PC-3 (cell line): ENCODE results near the gene GMPR. TPM values are rescaled to one million over a fixed set of nuclear protein-coding genes. Genes with fewer than 3 reads are reported as not detected.

Source experiments
- ATAC-seq: fragments of 200-7000 bp; cut with Tn5 transposase; 2 replicates; pipeline ENCODE4 v1.9.1; 2020; ENCODE audit warnings: mild to moderate bottlenecking, moderate library complexity
- BruUV-seq: library from RNA; stranded (reverse); fragments of 400-500 nt; replicated peaks from 2 replicates; lab custom pipeline; 2021; lab: Mats Ljungman, UMichigan
- CTCF ChIA-PET: fragments of 300-600 bp; sonication (Branson Sonifier 250); formaldehyde crosslinking; loops from one replicate; lab custom pipeline; 2022; ENCODE audit warnings: antibody characterized with exemption; lab: Charles Lee
- POLR2A ChIA-PET: fragments of 300-600 bp; sonication (Branson Sonifier 250); formaldehyde crosslinking; loops from one replicate; lab custom pipeline; 2022; ENCODE audit warnings: antibody characterized with exemption; ENCODE audit not compliant: unreplicated experiment; lab: Charles Lee
- DNase-seq: peaks from one replicate; pipeline ENCODE4 v3.0.0-alpha.2; 2015
- H2AFZ ChIP-seq: fragments of 300-600 bp; sonication (generic); 2 replicates; pipeline ENCODE4 v1.6.0; 2016; ENCODE audit warnings: antibody characterized with exemption, low read length
- H3F3A ChIP-seq: fragments of 300-600 bp; sonication (generic); one replicate; pipeline ENCODE4 v1.6.0; 2017; ENCODE audit warnings: antibody characterized with exemption, low read length, control low read depth, mild to moderate bottlenecking; ENCODE audit not compliant: unreplicated experiment
- H3K27ac ChIP-seq: fragments of 300-600 bp; sonication (generic); 2 replicates; pipeline ENCODE4 v1.5.1; 2016; ENCODE audit warnings: mild to moderate bottlenecking, low read length
- H3K27me3 ChIP-seq: fragments of 300-600 bp; sonication (generic); 2 replicates; pipeline ENCODE4 v1.6.1; 2016; ENCODE audit warnings: low read length, mixed read lengths
- H3K36me3 ChIP-seq: fragments of 300-600 bp; sonication (generic); 2 replicates; pipeline ENCODE4 v1.6.1; 2016; ENCODE audit warnings: low read depth, mixed run types, low read length, mixed read lengths
- H3K4me1 ChIP-seq: fragments of 300-600 bp; sonication (generic); 2 replicates; pipeline ENCODE4 v1.5.1; 2016; ENCODE audit warnings: low read length; ENCODE audit not compliant: insufficient read depth
- H3K4me2 ChIP-seq: fragments of 300-600 bp; sonication (generic); 2 replicates; pipeline ENCODE4 v1.6.0; 2016; ENCODE audit warnings: low read length
- H3K4me3 ChIP-seq: fragments of 300-600 bp; sonication (generic); 2 replicates; pipeline ENCODE4 v1.5.1; 2016; ENCODE audit warnings: mild to moderate bottlenecking, low read length, mixed read lengths
- H3K79me2 ChIP-seq: fragments of 300-600 bp; sonication (generic); 2 replicates; pipeline ENCODE4 v1.6.1; 2017; ENCODE audit warnings: low read length, mixed read lengths
- H3K9ac ChIP-seq: fragments of 300-600 bp; sonication (generic); 2 replicates; pipeline ENCODE4 v1.6.0; 2016; ENCODE audit warnings: mild to moderate bottlenecking, low read length
- H3K9me2 ChIP-seq: fragments of 300-600 bp; sonication (generic); replicated peaks from 2 replicates; pipeline ENCODE4 v1.6.1; 2016; ENCODE audit warnings: mixed run types, low read length, mixed read lengths
- H3K9me3 ChIP-seq: fragments of 300-600 bp; sonication (generic); 2 replicates; pipeline ENCODE4 v1.6.1; 2016; ENCODE audit warnings: low read length, mixed read lengths
- H4K20me1 ChIP-seq: fragments of 300-600 bp; sonication (generic); 2 replicates; pipeline ENCODE4 v1.6.1; 2016; ENCODE audit warnings: low read length, mixed read lengths
- CTCF ChIP-seq: fragments of 300-600 bp; sonication (generic); conservative IDR thresholded peaks from 2 replicates; pipeline ENCODE4 v1.5.1; 2017; ENCODE audit warnings: antibody characterized with exemption, low read depth, mild to moderate bottlenecking, low read length
- EZH2 ChIP-seq: fragments of 300-600 bp; sonication (generic); IDR thresholded peaks from one replicate; pipeline ENCODE4 v1.6.1; 2017; ENCODE audit warnings: antibody characterized with exemption, mild to moderate bottlenecking, low read length; ENCODE audit not compliant: unreplicated experiment
- EZH2phosphoT487 ChIP-seq: fragments of 300-600 bp; sonication (generic); IDR thresholded peaks from 2 replicates; pipeline ENCODE4 v1.6.1; 2018; ENCODE audit warnings: mild to moderate bottlenecking, antibody characterized with exemption, low read length, borderline replicate concordance
- intact Hi-C: fragments of 100-400 bp; cut with micrococcal nuclease; formaldehyde crosslinking; loops from 2 replicates; pipeline ENCODE4 v1.9.0; 2023
- total RNA-seq: library from RNA; depleted of rRNA; stranded (reverse); fragments of >200 nt; gene quantifications from 2 replicates; pipeline ENCODE4 v1.2.3, GENCODE V29; 2014

The GMPR gene
- total RNA-seq, 1 experiment from 2014 or later, result 5.8 TPM

- CTCF ChIA-PET, result interaction anchor here (1.0 to 1.3 kb wide), 2 partner anchors 64 to 71 kb away, joined by 3 to 6 read pairs; no protein-coding TSS in a partner anchor
- peaks cover 31% of the 10 kb centered on the region for H3K4me1 ChIP-seq
- TF ChIP-seq CTCF, result peak; percentile 34; the same call in 1 of the 2 replicates
- TF ChIP-seq EZH2, result no peak
- no peak for TF ChIP-seq EZH2phosphoT487
- H2AFZ ChIP-seq, result 0 out of 2 replicates have a peak overlapping the region, but pooled peaks have one; percentile 10
- H3K9me2 ChIP-seq, result no peaks in the 10 kb centered on the region
- no peaks in the 10 kb centered on the region for H3K27me3 ChIP-seq
- no peak overlapping the region for H3K9ac ChIP-seq
- DNase-seq (no peak), ATAC-seq (no peak; the same call in 1 of the 2 replicates)
- H3F3A ChIP-seq, result no peaks in the 10 kb centered on the region
- no peak overlapping the region for H3K4me3 ChIP-seq
- BruUV-seq, result no TSS peak
- no peaks in the 10 kb centered on the region for H3K36me3 ChIP-seq
- intact Hi-C loops, result loop anchor here (10.0 kb wide), 1 partner anchor 616 kb away; no protein-coding TSS in a partner anchor
- H3K9me3 ChIP-seq, result no peaks in the 10 kb centered on the region
- H3K79me2 ChIP-seq, result no peaks in the 10 kb centered on the region
- POLR2A ChIA-PET, result interaction anchor here (0.7 kb wide), 1 partner anchor 20 kb away, joined by 3 read pairs; no protein-coding TSS in a partner anchor
- peak overlapping the region; percentile 37 for H3K27ac ChIP-seq
- H4K20me1 ChIP-seq, result no peaks in the 10 kb centered on the region
- H3K4me2 ChIP-seq, result peak overlapping the region; percentile 69
Observed at GRCh38 chr6:16339265-16339587, 100.8 kb downstream of the GMPR start.

GRCh38 chr6:16343593-16343992, 105.2 kb downstream of the GMPR start:
- Histone ChIP-seq H3K4me2 (no peak overlapping the region), H3K9me2 (no peaks in the 10 kb centered on the region), H3F3A (no peaks in the 10 kb centered on the region), H3K79me2 (no peaks in the 10 kb centered on the region), H3K4me1 (peaks cover 23% of the 10 kb centered on the region), H3K4me3 (no peak overlapping the region), H2AFZ (no peak overlapping the region), H3K27me3 (no peaks in the 10 kb centered on the region), H3K9ac (no peak overlapping the region), H3K27ac (no peak overlapping the region), H3K36me3 (no peaks in the 10 kb centered on the region), H3K9me3 (no peaks in the 10 kb centered on the region), H4K20me1 (no peaks in the 10 kb centered on the region)
- no peak for TF ChIP-seq EZH2
- no peak for TF ChIP-seq EZH2phosphoT487
- TF ChIP-seq CTCF, result no peak
- ATAC-seq, result no peak
- no TSS peak for BruUV-seq
- no peak for DNase-seq
- intact Hi-C loops, result no loop called here
- ChIA-PET POLR2A (no interaction called here), CTCF (no interaction called here)

GRCh38 chr6:16344756-16345155, 106.4 kb downstream of the GMPR start:
- TF ChIP-seq CTCF (no peak), EZH2 (no peak), EZH2phosphoT487 (no peak)
- Histone ChIP-seq H3K4me3 (no peak overlapping the region), H3K9me2 (no peaks in the 10 kb centered on the region), H3K79me2 (no peaks in the 10 kb centered on the region), H3K27me3 (no peaks in the 10 kb centered on the region), H4K20me1 (no peaks in the 10 kb centered on the region), H3K9me3 (no peaks in the 10 kb centered on the region), H2AFZ (no peak overlapping the region), H3K9ac (no peak overlapping the region), H3K4me1 (peaks cover 15% of the 10 kb centered on the region), H3K27ac (peak overlapping the region; percentile 42), H3K36me3 (no peaks in the 10 kb centered on the region), H3F3A (no peaks in the 10 kb centered on the region), H3K4me2 (peak overlapping the region; percentile 24; the same call in 1 of the 2 replicates)
- intact Hi-C loops, result no loop called here
- POLR2A ChIA-PET, result no interaction called here
- CTCF ChIA-PET, result interaction anchor here (0.8 kb wide), 1 partner anchor 11 kb away, joined by 4 read pairs; no protein-coding TSS in a partner anchor
- no TSS peak for BruUV-seq
- DNase-seq, result no peak
- ATAC-seq, result no peak
